IMR-90 (cell line): ENCODE measurements around the gene PRMT5. TPM values are rescaled to one million over a fixed set of nuclear protein-coding genes. Genes with fewer than 3 reads are reported as not detected.

Source experiments
- ATAC-seq: fragments of 200-7000 bp; cut with Tn5 transposase; 2 replicates; pipeline ENCODE4 v1.9.1; 2020; ENCODE audit warnings: low read depth, mild to moderate bottlenecking, moderate library complexity
- BruUV-seq: library from RNA; stranded (reverse); fragments of 400-500 nt; replicated peaks from 2 replicates; lab custom pipeline; 2021; lab: Mats Ljungman, UMichigan
- CTCF ChIA-PET: fragments of 300-600 bp; formaldehyde crosslinking; extraction: SDS; loops from one replicate; lab custom pipeline; 2021; ENCODE audit warnings: antibody characterized with exemption; lab: Yijun Ruan, JAX
- POLR2A ChIA-PET: fragments of 300-600 bp; sonication (Branson Sonifier 250); formaldehyde crosslinking; loops from one replicate; lab custom pipeline; 2022; ENCODE audit warnings: antibody characterized with exemption; ENCODE audit not compliant: unreplicated experiment; lab: Charles Lee
- DNase-seq: peaks from one replicate; pipeline ENCODE4 v3.0.0; 2013
- H2AFZ ChIP-seq: replicated peaks from 2 replicates; pipeline ENCODE3; 2013; ENCODE audit warnings: low read length, mild to moderate bottlenecking; ENCODE audit not compliant: poor library complexity
- H2AK5ac ChIP-seq: 2 replicates; pipeline ENCODE4 v1.6.1; 2013; ENCODE audit warnings: low read depth, low read length, inconsistent platforms
- H2AK9ac ChIP-seq: replicated peaks from 2 replicates; pipeline ENCODE3; 2013; ENCODE audit warnings: mild to moderate bottlenecking, low read depth, low read length, moderate library complexity; ENCODE audit not compliant: poor library complexity
- H2BK120ac ChIP-seq: 2 replicates; pipeline ENCODE4 v1.6.1; 2013; ENCODE audit warnings: low read depth, low read length, inconsistent platforms
- H2BK15ac ChIP-seq: 3 replicates; pipeline ENCODE4 v1.6.1; 2013; ENCODE audit warnings: low read depth, low read length, inconsistent platforms
- H2BK20ac ChIP-seq: 2 replicates; pipeline ENCODE4 v1.6.1; 2013; ENCODE audit warnings: low read depth, mild to moderate bottlenecking, inconsistent platforms, low read length, moderate library complexity
- H2BK5ac ChIP-seq: 2 replicates; pipeline ENCODE4 v1.6.1; 2013; ENCODE audit warnings: mild to moderate bottlenecking, low read depth, low read length, inconsistent platforms; ENCODE audit not compliant: poor library complexity, severe bottlenecking
- H3K14ac ChIP-seq: replicated peaks from 2 replicates; pipeline ENCODE4 v1.6.1; 2013; ENCODE audit warnings: low read depth, low read length, inconsistent platforms
- H3K18ac ChIP-seq: 2 replicates; pipeline ENCODE4 v1.6.1; 2013; ENCODE audit warnings: low read depth, low read length, control low read depth
- H3K23ac ChIP-seq: 2 replicates; pipeline ENCODE4 v1.6.1; 2013; ENCODE audit warnings: low read depth, low read length, inconsistent platforms
- H3K27ac ChIP-seq: 2 replicates; pipeline ENCODE4 v1.5.1; 2013; ENCODE audit warnings: mild to moderate bottlenecking, control low read depth, low read length; ENCODE audit not compliant: insufficient read depth
- H3K27me3 ChIP-seq: 2 replicates; pipeline ENCODE4 v1.6.1; 2013; ENCODE audit warnings: low read length; ENCODE audit not compliant: control insufficient read depth, insufficient read depth
- H3K36me3 ChIP-seq: 2 replicates; pipeline ENCODE4 v1.6.1; 2013; ENCODE audit warnings: low read length, mixed read lengths; ENCODE audit not compliant: control insufficient read depth, insufficient read depth
- H3K4ac ChIP-seq: 2 replicates; pipeline ENCODE4 v1.6.1; 2013; ENCODE audit warnings: low read depth, low read length, inconsistent platforms
- H3K4me1 ChIP-seq: 2 replicates; pipeline ENCODE4 v1.6.1; 2013; ENCODE audit warnings: low read length, mixed read lengths; ENCODE audit not compliant: control insufficient read depth, insufficient read depth
- H3K4me2 ChIP-seq: 2 replicates; pipeline ENCODE4 v1.6.1; 2013; ENCODE audit warnings: low read depth, mild to moderate bottlenecking, control low read depth, low read length, moderate library complexity
- H3K4me3 ChIP-seq: 2 replicates; pipeline ENCODE4 v1.5.1; 2013; ENCODE audit warnings: low read depth, mild to moderate bottlenecking, control low read depth, low read length, moderate library complexity; ENCODE audit not compliant: insufficient read depth
- H3K56ac ChIP-seq: 2 replicates; pipeline ENCODE4 v1.6.1; 2013; ENCODE audit warnings: low read length, inconsistent platforms; ENCODE audit not compliant: insufficient read depth; ENCODE audit errors: extremely low read depth
- H3K79me1 ChIP-seq, 2 experiments: 2 replicates each; pipeline ENCODE4 v1.6.1; 2013; ENCODE audit warnings: low read length in 2 of 2, inconsistent platforms in 1 of 2, low read depth in 1 of 2
- H3K9ac ChIP-seq: 2 replicates; pipeline ENCODE4 v1.6.1; 2013; ENCODE audit warnings: low read depth, low read length, control low read depth
- H3K9me1 ChIP-seq: 2 replicates; pipeline ENCODE4 v1.6.1; 2013; ENCODE audit warnings: low read length, inconsistent platforms; ENCODE audit not compliant: insufficient read depth
- H3K9me3 ChIP-seq: 2 replicates; pipeline ENCODE4 v1.6.1; 2013; ENCODE audit warnings: low read length; ENCODE audit not compliant: control insufficient read depth, insufficient read depth
- H4K20me1 ChIP-seq: 2 replicates; pipeline ENCODE4 v1.6.1; 2013; ENCODE audit warnings: low read length, inconsistent platforms; ENCODE audit not compliant: insufficient read depth
- H4K5ac ChIP-seq: 2 replicates; pipeline ENCODE4 v1.6.1; 2013; ENCODE audit warnings: mild to moderate bottlenecking, low read depth, low read length, control low read depth
- H4K8ac ChIP-seq, 2 experiments: 2 replicates each; pipeline ENCODE4 v1.6.1; 2013; ENCODE audit warnings: low read depth in 2 of 2, low read length in 2 of 2, control low read depth in 1 of 2, inconsistent platforms in 1 of 2
- H4K91ac ChIP-seq: 2 replicates; pipeline ENCODE4 v1.6.1; 2013; ENCODE audit warnings: low read depth, low read length, inconsistent platforms; ENCODE audit not compliant: insufficient read depth
- CTCF ChIP-seq: conservative IDR thresholded peaks from 2 replicates; pipeline ENCODE4 v1.5.1; 2012; ENCODE audit warnings: mild to moderate bottlenecking, low read depth, low read length, improper control_type of control experiment
- FOS ChIP-seq: fragments of 150-350 bp; IDR thresholded peaks from 2 replicates; pipeline ENCODE4 v1.6.1; 2016; ENCODE audit warnings: low read depth, low read length
- MAFK ChIP-seq: IDR thresholded peaks from 2 replicates; pipeline ENCODE4 v1.6.1; 2012; ENCODE audit warnings: low read depth, low read length, improper control_type of control experiment
- MAZ ChIP-seq: IDR thresholded peaks from 2 replicates; pipeline ENCODE4 v1.6.1; 2012; ENCODE audit warnings: low read depth, mild to moderate bottlenecking, low read length, improper control_type of control experiment, moderate library complexity, borderline replicate concordance
- POLR2A ChIP-seq: IDR thresholded peaks from 2 replicates; pipeline ENCODE4 v1.6.1; 2012; ENCODE audit warnings: mild to moderate bottlenecking, low read depth, low read length
- WGBS, 2 experiments: methylation state at CpG; one replicate each; pipeline versions ENCODE4 v1.1.5 to v1.1.7; 2013; ENCODE audit warnings: missing lambda C conversion rate in 2 of 2; ENCODE audit not compliant: insufficient read length in 1 of 2; ENCODE audit errors: extremely low coverage in 2 of 2; 5-methylcytosine and 5-hydroxymethylcytosine counted together
- dilution Hi-C: fragments of 300-500 bp; cut with HindIII; formaldehyde crosslinking; loops from one replicate; pipeline ENCODE4 v1.14.3; 2018; ENCODE audit warnings: low sequenced_read_pairs; ENCODE audit not compliant: unreplicated experiment
- in situ Hi-C: fragments of 300-500 bp; cut with MboI; formaldehyde crosslinking; loops from 3 replicates; pipeline ENCODE4 v1.14.3; 2019; ENCODE audit warnings: low sequenced_read_pairs, inconsistent platforms, mixed read lengths
- intact Hi-C: fragments of 100-400 bp; cut with micrococcal nuclease; formaldehyde crosslinking; loops from 2 replicates; pipeline ENCODE4 v1.10.0; 2022
- polyA plus RNA-seq, 3 experiments: library from polyadenylated mRNA; depleted of rRNA; stranded (reverse); fragments of >200 nt; gene quantifications; 2 replicates each; pipeline ENCODE4 v1.2.3, GENCODE V29; 2012; ENCODE audit warnings: low replicate concordance in 1 of 3
- total RNA-seq: library from RNA; depleted of rRNA; stranded (reverse); fragments of >200 nt; gene quantifications from 2 replicates; pipeline ENCODE4 v1.2.3, GENCODE V29; 2012
- TF ChIP-seq, protein P1 (sequence below): fragments of 150-350 bp; IDR thresholded peaks from 2 replicates; pipeline ENCODE4 v1.6.1; 2016; ENCODE audit warnings: low read depth, mild to moderate bottlenecking, low read length, moderate library complexity, borderline replicate concordance

The PRMT5 gene
- total and polyA plus RNA-seq, 2 of the 4 experiments (the other 2 are of a cell fraction), result 99.3 to 136 TPM

- POLR2A ChIA-PET, result interaction anchor here (1.0 kb wide), 1 partner anchor 33 kb away, joined by 3 read pairs; no protein-coding TSS in a partner anchor
- BruUV-seq, result no TSS peak
These were observed 45.8 kb downstream of the PRMT5 start, which contains the start of gene REM2 for GRCh38 chr14:22883173-22883976. TSS of gene REM2 (plus strand) at chr14:22883222. CDS start at chr14:22883288, 66 bp downstream.

More at GRCh38 chr14:22883173-22883976, 45.8 kb downstream of the PRMT5 start, which contains the start of gene REM2:
- no peaks in the 10 kb centered on the region for H3K9me3 ChIP-seq
- peak within 1 kb of the TSS; percentile 68 for H2AK9ac ChIP-seq
- intact Hi-C loops, result no loop called here
- dilution Hi-C loops, result no loop called here
- no peak within 1 kb of the TSS for H3K27ac ChIP-seq
- H2AFZ ChIP-seq, result peak within 1 kb of the TSS; percentile 72
- H3K14ac ChIP-seq, result no peak within 1 kb of the TSS
- H3K4me3 ChIP-seq, result no peak within 1 kb of the TSS
- DNase-seq (no peak), ATAC-seq (no peak)
- H2BK20ac ChIP-seq, result no peak within 1 kb of the TSS
- H3K27me3 ChIP-seq, result no peaks in the 10 kb centered on the region
- peaks cover 5% of the 10 kb centered on the region; the same call in 1 of the 2 replicates for H3K4me1 ChIP-seq
- in situ Hi-C loops, result no loop called here
- H3K4ac ChIP-seq, result no peak within 1 kb of the TSS; the same call in 1 of the 2 replicates
- no peaks in the 10 kb centered on the region for H4K20me1 ChIP-seq
- no peak within 1 kb of the TSS for H2BK15ac ChIP-seq
- TF ChIP-seq, protein P1, sequence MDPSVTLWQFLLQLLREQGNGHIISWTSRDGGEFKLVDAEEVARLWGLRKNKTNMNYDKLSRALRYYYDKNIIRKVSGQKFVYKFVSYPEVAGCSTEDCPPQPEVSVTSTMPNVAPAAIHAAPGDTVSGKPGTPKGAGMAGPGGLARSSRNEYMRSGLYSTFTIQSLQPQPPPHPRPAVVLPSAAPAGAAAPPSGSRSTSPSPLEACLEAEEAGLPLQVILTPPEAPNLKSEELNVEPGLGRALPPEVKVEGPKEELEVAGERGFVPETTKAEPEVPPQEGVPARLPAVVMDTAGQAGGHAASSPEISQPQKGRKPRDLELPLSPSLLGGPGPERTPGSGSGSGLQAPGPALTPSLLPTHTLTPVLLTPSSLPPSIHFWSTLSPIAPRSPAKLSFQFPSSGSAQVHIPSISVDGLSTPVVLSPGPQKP, result no peak
- TF ChIP-seq CTCF (no peak), FOS (no peak), POLR2A (no peak), MAZ (no peak), MAFK (no peak)
- H2AK5ac ChIP-seq, result no peak within 1 kb of the TSS
- peak within 1 kb of the TSS; percentile 60; the same call in 1 of the 2 replicates for H3K23ac ChIP-seq
- peaks cover 11% of the 10 kb centered on the region; the same call in 1 of the 2 replicates for H3K9me1 ChIP-seq
- H2BK5ac ChIP-seq, result no peak within 1 kb of the TSS
- peaks cover 11% of the 10 kb centered on the region for H3K36me3 ChIP-seq
- CTCF ChIA-PET, result interaction anchor here (1.7 kb wide), 1 partner anchor 11 kb away, joined by 10 read pairs; no protein-coding TSS in a partner anchor
- H3K4me2 ChIP-seq, result no peak within 1 kb of the TSS
- peaks cover 7 to 15% of the 10 kb centered on the region in 2 experiments; a peak in 3 of 4 replicates for H3K79me1 ChIP-seq
- no peak within 1 kb of the TSS for H3K18ac ChIP-seq
- H3K9ac ChIP-seq, result no peak within 1 kb of the TSS
- no peak within 1 kb of the TSS for H4K8ac ChIP-seq
- no peak within 1 kb of the TSS for H3K56ac ChIP-seq
- H4K91ac ChIP-seq, result no peak within 1 kb of the TSS
- no peak within 1 kb of the TSS for H4K5ac ChIP-seq
- no peak within 1 kb of the TSS for H2BK120ac ChIP-seq
- WGBS, 2 experiments, result no CpG with 5 or more reads among the region's 15 CpGs
